Fibroblast of villous mesenchyme (primary cell): ENCODE results near the gene RBBP4. TPM values are rescaled to one million over a fixed set of nuclear protein-coding genes. Genes with fewer than 3 reads are reported as not detected.
"Not testable (repeated sequence)": the region's sequence is repeated elsewhere in the genome, so short reads cannot be mapped to it uniquely, and the experiment has no call there.

Experiments used
- DNase-seq: peaks from one replicate; pipeline ENCODE4 v3.0.0-alpha.2; 2010; ENCODE audit warnings: low read depth
- H3K4me3 ChIP-seq: 2 replicates; pipeline ENCODE4 v1.5.1; 2011; ENCODE audit warnings: low read depth, mild to moderate bottlenecking, low read length
- CTCF ChIP-seq: IDR thresholded peaks from 2 replicates; pipeline ENCODE4 v1.5.1; 2012; ENCODE audit warnings: low read depth, mild to moderate bottlenecking, low read length; ENCODE audit not compliant: insufficient read depth
- total RNA-seq: library from RNA; depleted of rRNA; stranded (reverse); fragments of >200 nt; gene quantifications from 2 replicates; pipeline ENCODE4 v1.2.3, GENCODE V29; 2012

Gene RBBP4
- total RNA-seq, 1 donor, result 138 TPM

DNA sequence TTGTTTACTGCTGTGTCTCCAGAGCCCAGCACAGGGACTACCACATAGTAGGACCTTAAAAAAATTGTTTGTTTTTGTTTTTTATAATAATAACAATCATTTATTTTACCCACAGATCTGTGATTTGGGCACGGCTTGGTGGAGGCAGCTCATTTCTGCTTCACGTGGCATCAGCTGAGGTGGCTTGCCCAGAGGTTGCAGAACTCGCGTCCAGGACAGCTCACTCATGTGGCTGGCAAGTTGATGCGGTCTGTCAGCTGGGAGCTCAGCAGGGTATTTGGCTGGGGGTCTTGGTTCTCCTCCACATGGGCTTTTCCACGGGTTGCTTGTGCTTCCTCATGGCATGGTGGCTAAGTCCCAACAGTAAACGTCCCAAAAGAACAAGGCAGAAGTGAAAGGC is 54.5 kb downstream of the RBBP4 start:
- no peak for DNase-seq
- H3K4me3 ChIP-seq, result no peak overlapping the region
- TF ChIP-seq CTCF, result no peak

DNA sequence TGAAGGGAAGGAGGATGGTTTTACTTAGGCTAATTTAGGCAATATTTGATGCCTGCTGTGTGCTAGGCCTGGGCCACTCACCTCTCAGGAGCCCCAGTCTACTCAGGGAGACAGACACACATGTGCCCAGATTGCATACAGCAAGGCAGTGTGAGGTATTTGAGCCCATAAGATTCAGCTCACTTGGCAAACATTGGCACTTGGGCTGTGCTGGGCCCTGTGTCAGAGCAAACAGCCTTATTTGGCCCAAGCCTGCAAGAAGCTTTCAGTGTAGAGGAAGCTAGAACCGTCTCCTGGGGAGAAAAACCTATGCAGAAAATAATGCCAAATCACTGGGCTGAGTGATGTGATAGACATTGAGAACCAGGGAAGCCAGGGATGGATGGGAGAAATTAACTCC is 55.5 kb downstream of the RBBP4 start:
- no peak overlapping the region for H3K4me3 ChIP-seq
- no peak for DNase-seq
- TF ChIP-seq CTCF, result no peak

- TF ChIP-seq CTCF, result no peak
- no peak for DNase-seq
- no peak overlapping the region for H3K4me3 ChIP-seq
These were observed 58.1 kb downstream of the RBBP4 start for GRCh38 chr1:32709075-32709474.

GRCh38 chr1:32709476-32709875 is 58.5 kb downstream of the RBBP4 start:
- H3K4me3 ChIP-seq, result no peak overlapping the region
- no peak for DNase-seq
- no peak for TF ChIP-seq CTCF

DNA sequence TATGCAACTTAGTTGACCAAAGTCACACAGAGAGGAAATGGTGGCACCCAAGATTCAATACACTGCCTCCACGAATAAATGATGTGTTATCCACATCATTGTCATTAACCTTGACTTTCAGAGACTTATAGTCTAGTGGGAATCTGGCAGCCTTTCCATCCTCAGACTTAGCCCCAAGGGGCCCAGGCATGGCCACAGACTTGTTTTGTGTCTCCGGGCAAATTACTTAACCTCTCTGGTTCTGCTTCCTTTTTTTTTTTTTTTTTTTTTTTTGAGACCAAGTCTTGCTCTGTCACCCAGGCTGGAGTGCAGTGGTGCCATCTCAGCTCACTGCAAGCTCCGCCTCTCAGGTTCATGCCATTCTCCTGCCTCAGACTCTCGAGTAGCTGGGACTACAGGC is 60.2 kb downstream of the RBBP4 start:
- not testable (repeated sequence) for DNase-seq, H3K4me3 ChIP-seq

GRCh38 chr1:32713081-32713480 is 62.1 kb downstream of the RBBP4 start:
- DNase-seq, result no peak
- no peak overlapping the region for H3K4me3 ChIP-seq
- TF ChIP-seq CTCF, result no peak

DNA sequence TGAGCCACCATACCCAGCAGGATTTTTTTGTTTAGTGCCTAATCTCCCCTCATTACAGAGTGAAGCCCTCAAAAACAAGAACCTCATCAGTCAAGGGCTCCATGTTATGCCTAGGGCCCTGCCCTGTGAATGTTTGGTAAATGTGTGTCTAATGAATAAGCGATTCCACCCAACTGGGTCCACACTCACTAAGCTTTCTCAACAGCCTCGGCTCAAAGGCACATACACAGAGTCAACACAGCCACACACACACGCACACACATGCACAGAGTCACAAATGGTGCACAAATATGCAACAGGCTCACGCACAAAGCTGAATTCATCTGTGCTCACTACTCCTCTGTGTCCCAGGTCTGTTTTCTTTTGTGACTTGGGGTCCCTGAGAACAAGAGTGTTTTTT is 63.3 kb downstream of the RBBP4 start:
- TF ChIP-seq CTCF, result no peak
- H3K4me3 ChIP-seq, result no peak overlapping the region

GRCh38 chr1:32715901-32716311 is 64.9 kb downstream of the RBBP4 start:
- no peak for TF ChIP-seq CTCF
- DNase-seq, result no peak
- no peak overlapping the region for H3K4me3 ChIP-seq

More for the DNA sequence above, 63.3 kb downstream of the RBBP4 start:
- no peak for DNase-seq
